ENCODE data around the gene LGMN.

Gene LGMN

DNA sequence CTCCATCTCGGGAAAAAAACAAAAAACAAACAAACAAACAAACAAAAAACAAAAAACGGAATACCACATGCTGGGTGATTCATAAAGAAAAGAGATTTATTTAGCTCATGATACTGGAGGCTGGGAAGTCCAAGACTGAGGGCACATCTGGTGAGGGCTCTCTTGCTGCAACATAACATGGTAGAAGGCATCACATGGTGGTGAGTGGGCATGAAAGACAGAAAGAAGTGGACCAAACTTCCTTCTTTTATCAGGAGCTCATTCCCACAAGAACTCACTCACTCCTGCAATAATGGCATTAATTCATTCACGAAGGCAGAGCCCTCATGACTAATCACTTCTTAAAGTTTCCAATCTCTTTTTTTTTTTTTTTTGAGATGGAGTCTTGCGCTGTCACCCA is 8.0 kb upstream of the LGMN start:
- TF ChIP-seq, protein P1, sequence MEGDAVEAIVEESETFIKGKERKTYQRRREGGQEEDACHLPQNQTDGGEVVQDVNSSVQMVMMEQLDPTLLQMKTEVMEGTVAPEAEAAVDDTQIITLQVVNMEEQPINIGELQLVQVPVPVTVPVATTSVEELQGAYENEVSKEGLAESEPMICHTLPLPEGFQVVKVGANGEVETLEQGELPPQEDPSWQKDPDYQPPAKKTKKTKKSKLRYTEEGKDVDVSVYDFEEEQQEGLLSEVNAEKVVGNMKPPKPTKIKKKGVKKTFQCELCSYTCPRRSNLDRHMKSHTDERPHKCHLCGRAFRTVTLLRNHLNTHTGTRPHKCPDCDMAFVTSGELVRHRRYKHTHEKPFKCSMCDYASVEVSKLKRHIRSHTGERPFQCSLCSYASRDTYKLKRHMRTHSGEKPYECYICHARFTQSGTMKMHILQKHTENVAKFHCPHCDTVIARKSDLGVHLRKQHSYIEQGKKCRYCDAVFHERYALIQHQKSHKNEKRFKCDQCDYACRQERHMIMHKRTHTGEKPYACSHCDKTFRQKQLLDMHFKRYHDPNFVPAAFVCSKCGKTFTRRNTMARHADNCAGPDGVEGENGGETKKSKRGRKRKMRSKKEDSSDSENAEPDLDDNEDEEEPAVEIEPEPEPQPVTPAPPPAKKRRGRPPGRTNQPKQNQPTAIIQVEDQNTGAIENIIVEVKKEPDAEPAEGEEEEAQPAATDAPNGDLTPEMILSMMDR (IDR thresholded peaks at IDR 0.05) = no peak
- peaks cover 0 to 3% (median 0%) of the 10 kb centered on the region in 4 donors for H3K4me1 ChIP-seq
- H3K36me3 ChIP-seq = no peaks in the 10 kb centered on the region
- DNase-seq = no peak
- H3K27ac ChIP-seq = no peak overlapping the region
- no peaks in the 10 kb centered on the region for H3K9me3 ChIP-seq
- intact Hi-C loops (cut with DNase I; ENCODE audit: low total_unique reads) = no loop called here
- no peak overlapping the region for H3K4me3 ChIP-seq
- H3K27me3 ChIP-seq = peaks cover 0 to 3% of the 10 kb centered on the region in 2 donors

GRCh38 chr14:92755495-92755894 is 7.1 kb upstream of the LGMN start:
- intact Hi-C loops (cut with DNase I; ENCODE audit: low total_unique reads) = no loop called here
- no peak for DNase-seq
- peaks cover 0 to 12% (median 0%) of the 10 kb centered on the region in 4 donors for H3K4me1 ChIP-seq
- TF ChIP-seq, protein P1 (IDR thresholded peaks at IDR 0.05) = no peak
- no peaks in the 10 kb centered on the region for H3K36me3 ChIP-seq
- no peak overlapping the region for H3K4me3 ChIP-seq
- no peaks in the 10 kb centered on the region for H3K27me3 ChIP-seq
- no peaks in the 10 kb centered on the region for H3K9me3 ChIP-seq
- no peak overlapping the region for H3K27ac ChIP-seq

DNA sequence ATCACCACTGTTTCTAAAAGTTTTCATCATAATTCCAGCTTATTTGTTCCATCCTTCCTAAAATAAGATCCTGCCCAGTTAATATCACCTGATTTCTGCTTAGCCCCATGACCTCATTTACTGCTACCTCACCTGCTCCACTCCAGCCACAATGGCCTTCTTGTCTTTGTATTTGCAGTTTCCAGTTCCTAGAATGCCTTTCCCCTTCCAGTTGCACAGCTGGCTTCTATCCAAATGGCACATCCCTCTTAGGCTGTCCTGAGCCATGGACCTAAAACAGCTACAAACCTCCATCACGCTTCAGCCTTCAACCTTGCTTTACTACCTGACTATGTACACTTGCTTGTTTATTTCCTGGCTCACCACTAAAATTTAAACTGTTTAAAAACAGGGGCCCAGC is 6.5 kb upstream of the LGMN start:
- no peak overlapping the region for H3K27ac ChIP-seq
- H3K4me1 ChIP-seq = peaks cover 0 to 15% (median 0%) of the 10 kb centered on the region in 4 donors
- TF ChIP-seq, protein P1 (IDR thresholded peaks at IDR 0.05) = no peak
- H3K4me3 ChIP-seq = no peak overlapping the region
- intact Hi-C loops (cut with DNase I; ENCODE audit: low total_unique reads) = loop anchor here (5.0 kb wide), 1 partner anchor 37 kb away; the partner anchor contains the start of gene GOLGA5
- no peak for DNase-seq
- no peaks in the 10 kb centered on the region for H3K9me3 ChIP-seq
- H3K36me3 ChIP-seq = no peaks in the 10 kb centered on the region
- no peaks in the 10 kb centered on the region for H3K27me3 ChIP-seq

GRCh38 chr14:92753250-92753649 is 4.8 kb upstream of the LGMN start:
- Histone ChIP-seq H3K36me3 (no peaks in the 10 kb centered on the region), H3K4me3 (no peak overlapping the region), H3K4me1 (peaks cover 0 to 19% (median 0%) of the 10 kb centered on the region in 4 donors), H3K9me3 (no peaks in the 10 kb centered on the region), H3K27me3 (no peaks in the 10 kb centered on the region), H3K27ac (no peak overlapping the region)
- peak; percentile 46 to 71 for DNase-seq
- intact Hi-C loops (cut with DNase I; ENCODE audit: low total_unique reads) = loop anchor here (5.0 kb wide), 1 partner anchor 39 kb away; the partner anchor contains the start of gene GOLGA5
- TF ChIP-seq, protein P1 (IDR thresholded peaks at IDR 0.05) = no peak

DNA sequence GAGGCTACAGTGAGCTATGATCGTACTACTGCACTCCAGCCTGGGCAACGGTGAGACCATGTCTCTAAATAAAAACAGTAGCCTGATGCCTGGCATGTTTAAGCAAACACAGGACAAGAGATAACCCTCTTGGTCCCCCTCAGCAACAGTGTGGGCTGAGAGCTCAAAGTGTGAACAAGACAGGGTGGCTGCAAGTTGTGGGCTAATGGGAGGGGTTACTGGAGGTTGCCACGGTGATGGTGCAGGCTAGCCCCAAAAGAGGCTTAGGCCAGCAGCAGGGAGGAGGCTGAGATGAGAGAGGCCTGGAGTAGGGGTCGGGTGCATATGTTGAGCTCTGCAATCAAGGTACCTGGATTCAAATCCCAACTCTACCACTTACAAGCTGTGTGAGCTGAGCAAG is 3.4 kb upstream of the LGMN start:
- no peaks in the 10 kb centered on the region for H3K27me3 ChIP-seq
- H3K9me3 ChIP-seq = no peaks in the 10 kb centered on the region
- TF ChIP-seq, protein P1 (IDR thresholded peaks at IDR 0.05) = no peak
- no peaks in the 10 kb centered on the region for H3K36me3 ChIP-seq
- H3K4me3 ChIP-seq = no peak overlapping the region
- peaks cover 0 to 24% (median 5%) of the 10 kb centered on the region in 4 donors for H3K4me1 ChIP-seq
- intact Hi-C loops (cut with DNase I; ENCODE audit: low total_unique reads) = loop anchor here (5.0 kb wide), 1 partner anchor 40 kb away; the partner anchor contains the start of gene GOLGA5
- DNase-seq = no peak
- no peak overlapping the region for H3K27ac ChIP-seq

Measured in tibial artery (tissue), 4 donors.